ENCODE measurements around the gene NPB.

DNA sequence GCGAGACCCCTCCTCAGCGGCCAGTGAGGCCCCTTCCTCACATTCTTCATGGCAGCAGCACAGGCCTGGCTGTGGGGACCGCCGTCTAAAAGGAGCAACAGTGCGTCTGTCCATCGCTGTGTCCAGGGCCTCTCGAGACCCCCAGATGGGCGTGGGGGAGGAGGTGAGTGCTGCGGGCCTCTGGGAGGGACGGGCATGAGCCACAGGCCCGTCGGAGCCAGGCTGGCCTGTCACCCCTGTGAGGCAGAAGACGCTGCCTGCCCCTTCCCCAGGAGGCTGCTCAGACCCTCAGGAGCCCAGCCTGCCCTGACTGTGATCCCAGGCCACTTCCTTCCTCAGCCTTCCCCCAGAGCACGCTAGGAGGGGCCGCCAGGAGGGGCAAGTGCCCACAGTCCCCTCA lies 37.2 kb downstream of the NPB start:
- no peak for TF ChIP-seq TAF1 (IDR thresholded peaks at IDR 0.05; ENCODE audit: borderline replicate concordance, insufficient read depth, low read length)
- TF ChIP-seq, protein P1, sequence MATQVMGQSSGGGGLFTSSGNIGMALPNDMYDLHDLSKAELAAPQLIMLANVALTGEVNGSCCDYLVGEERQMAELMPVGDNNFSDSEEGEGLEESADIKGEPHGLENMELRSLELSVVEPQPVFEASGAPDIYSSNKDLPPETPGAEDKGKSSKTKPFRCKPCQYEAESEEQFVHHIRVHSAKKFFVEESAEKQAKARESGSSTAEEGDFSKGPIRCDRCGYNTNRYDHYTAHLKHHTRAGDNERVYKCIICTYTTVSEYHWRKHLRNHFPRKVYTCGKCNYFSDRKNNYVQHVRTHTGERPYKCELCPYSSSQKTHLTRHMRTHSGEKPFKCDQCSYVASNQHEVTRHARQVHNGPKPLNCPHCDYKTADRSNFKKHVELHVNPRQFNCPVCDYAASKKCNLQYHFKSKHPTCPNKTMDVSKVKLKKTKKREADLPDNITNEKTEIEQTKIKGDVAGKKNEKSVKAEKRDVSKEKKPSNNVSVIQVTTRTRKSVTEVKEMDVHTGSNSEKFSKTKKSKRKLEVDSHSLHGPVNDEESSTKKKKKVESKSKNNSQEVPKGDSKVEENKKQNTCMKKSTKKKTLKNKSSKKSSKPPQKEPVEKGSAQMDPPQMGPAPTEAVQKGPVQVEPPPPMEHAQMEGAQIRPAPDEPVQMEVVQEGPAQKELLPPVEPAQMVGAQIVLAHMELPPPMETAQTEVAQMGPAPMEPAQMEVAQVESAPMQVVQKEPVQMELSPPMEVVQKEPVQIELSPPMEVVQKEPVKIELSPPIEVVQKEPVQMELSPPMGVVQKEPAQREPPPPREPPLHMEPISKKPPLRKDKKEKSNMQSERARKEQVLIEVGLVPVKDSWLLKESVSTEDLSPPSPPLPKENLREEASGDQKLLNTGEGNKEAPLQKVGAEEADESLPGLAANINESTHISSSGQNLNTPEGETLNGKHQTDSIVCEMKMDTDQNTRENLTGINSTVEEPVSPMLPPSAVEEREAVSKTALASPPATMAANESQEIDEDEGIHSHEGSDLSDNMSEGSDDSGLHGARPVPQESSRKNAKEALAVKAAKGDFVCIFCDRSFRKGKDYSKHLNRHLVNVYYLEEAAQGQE (IDR thresholded peaks at IDR 0.05; ENCODE audit: insufficient read depth in 1 of 2, low read depth in 2 of 2, low read length in 2 of 2) = no peak
